ENCODE results near the gene FOXB2. TPM values are rescaled to one million over a fixed set of nuclear protein-coding genes. Genes with fewer than 3 reads are reported as not detected.
A peak's percentile ranks its signal among the peaks of the same experiment; 100 is the strongest.

FOXB2 gene
- total RNA-seq, 1 experiment from 2014 or later: not detected

DNA sequence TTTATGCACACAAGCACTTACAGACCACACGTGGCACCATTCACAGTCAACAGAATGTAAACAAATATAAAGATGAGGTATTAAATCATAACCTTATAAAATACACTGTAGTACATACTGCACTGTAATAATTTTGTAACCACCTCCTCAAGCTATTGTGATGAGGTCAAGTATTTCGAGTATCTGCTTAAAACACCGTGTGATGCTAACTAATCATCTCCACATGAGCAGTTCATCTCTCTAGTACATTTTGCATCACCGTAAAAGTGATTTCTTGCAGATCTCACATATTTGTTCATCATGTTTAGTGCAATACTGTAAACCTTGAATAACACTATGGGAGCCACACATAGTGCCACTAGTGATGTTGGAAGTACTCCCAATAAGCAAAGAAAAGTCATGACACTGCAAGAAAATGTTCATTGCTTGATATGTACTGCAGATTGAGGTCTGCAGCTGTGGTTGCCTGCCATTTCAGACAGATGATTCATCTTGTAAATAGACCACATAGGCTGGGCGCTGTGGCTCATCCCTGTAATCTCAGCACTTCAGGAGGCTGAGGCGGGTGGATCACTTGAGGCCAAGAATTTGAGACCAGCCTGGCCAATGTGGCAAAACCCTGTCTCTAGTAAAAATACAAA, 44.3 kb downstream of the FOXB2 start:
- peak; percentile 90 for DNase-seq (ENCODE audit: low read depth)

DNA sequence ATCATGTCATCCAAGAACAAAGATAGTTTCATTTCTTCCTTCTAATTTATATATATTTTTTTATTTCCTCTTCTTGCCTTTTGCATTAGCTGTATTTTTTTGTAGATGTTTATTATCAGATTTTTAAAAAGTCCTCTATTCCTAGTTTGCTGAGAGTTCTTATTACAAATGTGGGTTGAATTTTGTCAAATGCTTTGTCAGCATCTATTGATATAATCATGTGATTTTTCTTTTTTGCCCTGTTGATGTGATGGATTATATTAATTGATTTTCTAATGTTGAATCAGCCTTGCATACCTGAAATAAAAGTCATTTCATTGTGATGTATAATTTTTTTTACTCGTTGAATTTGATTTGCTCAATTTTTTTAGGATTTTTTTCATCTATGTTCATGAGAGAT, 46.9 kb downstream of the FOXB2 start:
- no peak for DNase-seq (ENCODE audit: low read depth)

Other genes starting within 250 kb of the FOXB2 start
- gene PRUNE2, start 113.5 kb upstream of the FOXB2 start, total RNA-seq (2014; rRNA removed; shearing (Covaris generic)): 2.0 and 5.6 TPM in 2 replicates
- 11.8 and 17.5 TPM in 2 replicates for gene VPS13A, start 157.9 kb downstream of the FOXB2 start, total RNA-seq (2014; rRNA removed; shearing (Covaris generic))

Measured in Daoy (cell line).